Activated naive CD8-positive, alpha-beta T cell treated with anti-CD3 and anti-CD28 coated beads, Interleukin-2, amount 50 U/mL, for 16 hours (primary cell): ENCODE measurements around the gene RNF10.
"Not testable (repeated sequence)": the region's sequence is repeated elsewhere in the genome, so short reads cannot be mapped to it uniquely, and the experiment has no call there.

Source experiments
- DNase-seq: peaks from one replicate; pipeline ENCODE4 v3.0.0-alpha.2; 2020; ENCODE audit warnings: low read depth, low spot score

RNF10 gene

GRCh38 chr12:120534203-120534702 lies at the start of gene RNF10:
TSS of gene RNF10 (plus strand) at chr12:120534356. CDS start at chr12:120534812, 456 bp downstream.
- DNase-seq, result peak; percentile 37

GRCh38 chr12:120485961-120486881 lies 47.9 kb upstream of the RNF10 start:
- no peak for DNase-seq

- not testable (repeated sequence) for DNase-seq
These were observed 46.6 kb upstream of the RNF10 start for GRCh38 chr12:120487552-120487951.

- DNase-seq, result no peak
These were observed 46.0 kb upstream of the RNF10 start for GRCh38 chr12:120488057-120488640.

- no peak for DNase-seq
These were observed 45.1 kb upstream of the RNF10 start for GRCh38 chr12:120489018-120489417.

- DNase-seq, result no peak
These were observed 43.8 kb upstream of the RNF10 start for GRCh38 chr12:120490325-120490724.

GRCh38 chr12:120490833-120491512 lies 43.2 kb upstream of the RNF10 start:
- no peak for DNase-seq

- no peak for DNase-seq
These were observed 38.9 kb upstream of the RNF10 start for GRCh38 chr12:120495186-120495730.

- peak; percentile 95 for DNase-seq
These were observed 38.3 kb upstream of the RNF10 start, which contains the start of gene DYNLL1 for GRCh38 chr12:120495731-120496412. TSS of gene DYNLL1 (plus strand) at chr12:120496113. CDS start at chr12:120496422, 309 bp downstream.

GRCh38 chr12:120496413-120497340 lies 37.5 kb upstream of the RNF10 start:
- DNase-seq, result peak; percentile 2

- DNase-seq, result no peak
These were observed 36.5 kb upstream of the RNF10 start for GRCh38 chr12:120497524-120498150.

- no peak for DNase-seq
These were observed 35.2 kb upstream of the RNF10 start for GRCh38 chr12:120498870-120499515.

- DNase-seq, result no peak
These were observed 33.6 kb upstream of the RNF10 start for GRCh38 chr12:120500581-120500980.

- DNase-seq, result no peak
These were observed 29.6 kb upstream of the RNF10 start for GRCh38 chr12:120504587-120504986.

GRCh38 chr12:120508537-120508936 lies 25.6 kb upstream of the RNF10 start:
- no peak for DNase-seq

- no peak for DNase-seq
These were observed 20.2 kb upstream of the RNF10 start for GRCh38 chr12:120514002-120514401.

GRCh38 chr12:120515496-120515895 lies 18.7 kb upstream of the RNF10 start:
- DNase-seq, result no peak

- DNase-seq, result not testable (repeated sequence)
These were observed 14.8 kb upstream of the RNF10 start for GRCh38 chr12:120519324-120519723.

GRCh38 chr12:120522568-120522967 lies 11.6 kb upstream of the RNF10 start:
- no peak for DNase-seq
